ENCODE data around the gene CLEC4M.
"Not testable (repeated sequence)": the region's sequence is repeated elsewhere in the genome, so short reads cannot be mapped to it uniquely, and the experiment has no call there.

Gene CLEC4M

GRCh38 chr19:7808108-7808507, 45.1 kb downstream of the CLEC4M start:
- Histone ChIP-seq H3K9me3 (peaks cover 17% of the 10 kb centered on the region), H3K27me3 (no peaks in the 10 kb centered on the region), H3K27ac (no peak overlapping the region), H3K4me1 (ENCODE audit: control insufficient read depth in 1 of 2, insufficient read depth in 1 of 2, low read depth in 1 of 2, low read length in 1 of 2) (no peaks in the 10 kb centered on the region), H3K36me3 (no peaks in the 10 kb centered on the region), H3K4me3 (ENCODE audit: low read depth in 1 of 2, low read length in 1 of 2) (no peak overlapping the region)
- no peak for TF ChIP-seq CTCF (IDR thresholded peaks at IDR 0.05)

GRCh38 chr19:7811989-7812388, 48.9 kb downstream of the CLEC4M start:
- no peaks in the 10 kb centered on the region for H3K27me3 ChIP-seq
- H3K9me3 ChIP-seq, result peaks cover 17% of the 10 kb centered on the region
- H3K27ac ChIP-seq, result no peak overlapping the region
- no peak overlapping the region for H3K4me3 ChIP-seq (ENCODE audit: low read depth in 1 of 2, low read length in 1 of 2)
- H3K4me1 ChIP-seq (ENCODE audit: control insufficient read depth in 1 of 2, insufficient read depth in 1 of 2, low read depth in 1 of 2, low read length in 1 of 2), result peaks cover 7 to 8% of the 10 kb centered on the region in 2 experiments
- TF ChIP-seq CTCF (IDR thresholded peaks at IDR 0.05), result no peak
- H3K36me3 ChIP-seq, result no peaks in the 10 kb centered on the region

GRCh38 chr19:7815325-7815724, 52.3 kb downstream of the CLEC4M start:
- no peaks in the 10 kb centered on the region for H3K36me3 ChIP-seq
- no peak overlapping the region for H3K4me3 ChIP-seq (ENCODE audit: low read depth in 1 of 2, low read length in 1 of 2)
- H3K9me3 ChIP-seq, result peaks cover 11% of the 10 kb centered on the region
- peaks cover 4% of the 10 kb centered on the region for H3K27me3 ChIP-seq
- H3K27ac ChIP-seq, result no peak overlapping the region
- no peak for TF ChIP-seq CTCF (IDR thresholded peaks at IDR 0.05)
- H3K4me1 ChIP-seq (ENCODE audit: control insufficient read depth in 1 of 2, insufficient read depth in 1 of 2, low read depth in 1 of 2, low read length in 1 of 2), result peaks cover 8 to 16% of the 10 kb centered on the region in 2 experiments

- H3K36me3 ChIP-seq; H3K27ac ChIP-seq; H3K4me3 ChIP-seq (ENCODE audit: low read depth in 1 of 2, low read length in 1 of 2); H3K9me3 ChIP-seq: not testable (repeated sequence)
- H3K27me3 ChIP-seq, result peaks cover 11% of the 10 kb centered on the region
- peaks cover 8 to 16% of the 10 kb centered on the region in 2 experiments for H3K4me1 ChIP-seq (ENCODE audit: control insufficient read depth in 1 of 2, insufficient read depth in 1 of 2, low read depth in 1 of 2, low read length in 1 of 2)
Observed at GRCh38 chr19:7816040-7816439, 53.0 kb downstream of the CLEC4M start.

GRCh38 chr19:7817801-7818200, 54.8 kb downstream of the CLEC4M start:
- peaks cover 8 to 16% of the 10 kb centered on the region in 2 experiments for H3K4me1 ChIP-seq (ENCODE audit: control insufficient read depth in 1 of 2, insufficient read depth in 1 of 2, low read depth in 1 of 2, low read length in 1 of 2)
- H3K36me3 ChIP-seq, result no peaks in the 10 kb centered on the region
- no peak overlapping the region for H3K4me3 ChIP-seq (ENCODE audit: low read depth in 1 of 2, low read length in 1 of 2)

GRCh38 chr19:7818806-7819205, 55.8 kb downstream of the CLEC4M start:
- Histone ChIP-seq H3K27ac (no peak overlapping the region), H3K4me3 (ENCODE audit: low read depth in 1 of 2, low read length in 1 of 2) (no peak overlapping the region), H3K4me1 (ENCODE audit: control insufficient read depth in 1 of 2, insufficient read depth in 1 of 2, low read depth in 1 of 2, low read length in 1 of 2) (peaks cover 8 to 16% of the 10 kb centered on the region in 2 experiments), H3K27me3 (peaks cover 15% of the 10 kb centered on the region), H3K9me3 (no peaks in the 10 kb centered on the region), H3K36me3 (no peaks in the 10 kb centered on the region)
- TF ChIP-seq CTCF (IDR thresholded peaks at IDR 0.05), result no peak

More at GRCh38 chr19:7817801-7818200, 54.8 kb downstream of the CLEC4M start:
- Histone ChIP-seq H3K27me3 (peaks cover 11% of the 10 kb centered on the region), H3K9me3 (no peaks in the 10 kb centered on the region), H3K27ac (no peak overlapping the region)
- no peak for TF ChIP-seq CTCF (IDR thresholded peaks at IDR 0.05)

Measured in neutrophil (primary cell).